Stimulated activated CD8-positive, alpha-beta memory T cell treated with anti-CD3 and anti-CD28 coated beads, Interleukin-15, amount 100 ng/mL, for 24 hours (primary cell): ENCODE measurements around the gene GNS.

Experiments used
- DNase-seq: peaks from one replicate; pipeline ENCODE4 v3.0.0-alpha.2; 2020; ENCODE audit warnings: low read depth

The GNS gene

GRCh38 chr12:64673490-64674169 is 85.6 kb downstream of the GNS start:
- DNase-seq: no peak

DNA sequence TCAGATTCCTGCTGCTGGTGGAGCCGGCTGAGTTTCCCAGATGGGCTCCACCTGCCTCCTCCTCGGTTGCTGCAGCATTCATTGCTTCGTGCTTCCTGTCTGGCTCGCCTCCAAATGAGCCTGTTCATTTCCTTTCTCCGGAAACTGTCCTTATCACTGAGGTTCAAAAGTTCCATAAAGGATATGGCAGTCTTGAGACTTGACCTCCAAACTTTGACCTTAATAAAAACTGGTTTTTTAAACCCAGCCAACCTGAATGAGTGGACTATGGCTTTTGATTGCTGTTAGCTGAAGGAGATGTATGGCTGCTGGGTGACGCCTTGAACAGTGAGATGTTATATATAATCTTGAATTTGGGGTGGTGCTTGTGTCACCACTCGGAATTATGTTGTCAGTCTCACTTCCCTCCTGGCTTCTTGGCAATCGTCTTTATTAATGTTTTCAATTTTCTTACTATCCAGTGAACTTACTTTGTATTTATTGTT is 86.2 kb downstream of the GNS start:
- no peak for DNase-seq

GRCh38 chr12:64671681-64672080 is 87.5 kb downstream of the GNS start:
- no peak for DNase-seq

DNA sequence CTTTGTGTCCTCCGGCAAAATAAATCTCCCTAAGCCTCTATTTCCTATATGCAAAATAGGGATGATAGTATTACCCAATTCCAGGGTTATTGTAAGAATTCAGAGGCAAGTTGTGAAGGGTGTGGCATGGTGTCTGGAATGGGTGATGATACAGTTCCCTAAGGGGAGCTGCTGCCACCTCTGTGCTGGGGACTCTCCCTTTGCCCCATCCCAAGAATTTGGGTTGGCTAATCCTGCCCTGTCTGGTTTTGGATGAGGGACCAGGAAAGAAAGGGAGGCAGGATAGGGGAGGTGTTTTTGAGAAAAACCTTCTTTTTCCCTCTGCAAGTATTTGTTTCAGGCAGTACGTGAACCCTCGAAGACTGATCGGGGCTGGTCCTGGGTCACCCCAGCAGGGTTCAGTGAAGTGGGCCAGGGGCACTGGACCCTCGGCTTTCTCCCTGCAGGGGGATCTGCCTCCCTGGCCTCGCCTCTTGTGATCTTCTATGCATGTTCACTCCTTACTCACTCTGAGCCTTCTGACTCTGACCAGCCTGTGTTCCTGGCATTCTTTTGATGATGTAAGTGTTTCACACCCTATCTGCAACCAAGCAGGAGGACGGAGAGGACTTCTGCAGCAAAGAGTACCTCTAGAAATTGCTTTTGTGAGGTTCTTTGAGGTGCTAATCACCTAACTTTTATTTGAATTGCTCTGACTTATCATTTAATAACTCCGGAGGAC is 88.1 kb downstream of the GNS start:
- DNase-seq: no peak

GRCh38 chr12:64670019-64670418 is 89.2 kb downstream of the GNS start:
- DNase-seq: no peak

GRCh38 chr12:64669270-64669842 is 89.8 kb downstream of the GNS start:
- DNase-seq: no peak

- DNase-seq: no peak
Observed at GRCh38 chr12:64667793-64668192, 91.4 kb downstream of the GNS start.

- DNase-seq: no peak
Observed at GRCh38 chr12:64666054-64666914, 92.9 kb downstream of the GNS start.

DNA sequence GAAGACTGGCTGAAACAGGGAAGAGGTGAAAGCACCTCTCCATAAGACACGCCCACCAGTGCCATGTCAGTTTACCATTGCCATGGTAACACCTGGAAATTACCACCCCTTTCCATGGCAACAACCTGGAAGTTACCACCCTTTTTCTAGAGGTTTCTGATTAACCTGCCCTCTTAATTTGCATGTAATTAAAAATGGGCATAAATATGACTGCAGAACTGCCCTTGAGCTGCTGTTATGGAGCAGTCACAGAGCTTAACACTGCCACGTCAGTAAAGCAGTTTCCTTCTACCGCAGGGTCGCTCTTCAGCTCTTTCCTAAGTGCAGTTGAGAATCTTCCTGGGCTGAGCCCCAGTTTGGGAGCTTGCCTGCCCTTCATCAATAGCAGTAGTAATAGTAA is 93.7 kb downstream of the GNS start:
- no peak for DNase-seq
